Mesendoderm (in vitro differentiated cells): ENCODE data around the gene CDC42BPA.

Source experiments
- DNase-seq: peaks from one replicate; pipeline ENCODE4 v3.0.0; 2013
- H2AK5ac ChIP-seq: 2 replicates; pipeline ENCODE4 v1.6.1; 2013; ENCODE audit warnings: low read length, inconsistent platforms
- H2BK120ac ChIP-seq: 2 replicates; pipeline ENCODE4 v1.6.1; 2013; ENCODE audit warnings: low read depth, mild to moderate bottlenecking, low read length, moderate library complexity, mixed read lengths
- H2BK15ac ChIP-seq: replicated peaks from 2 replicates; pipeline ENCODE4 v1.6.1; 2013; ENCODE audit warnings: low read depth, mild to moderate bottlenecking, moderate library complexity
- H2BK5ac ChIP-seq: 2 replicates; pipeline ENCODE4 v1.6.1; 2013; ENCODE audit warnings: low read length, inconsistent platforms
- H3K18ac ChIP-seq: 2 replicates; pipeline ENCODE4 v1.6.1; 2013; ENCODE audit warnings: mild to moderate bottlenecking, low read length, mixed read lengths
- H3K23ac ChIP-seq: one replicate; pipeline ENCODE4 v1.6.1; 2013; ENCODE audit warnings: low read length
- H3K27ac ChIP-seq: 2 replicates; pipeline ENCODE4 v1.5.1; 2013; ENCODE audit warnings: low read depth, mild to moderate bottlenecking, inconsistent platforms, low read length, moderate library complexity
- H3K27me3 ChIP-seq: 2 replicates; pipeline ENCODE4 v1.6.1; 2013; ENCODE audit warnings: low read length, control low read depth, mild to moderate bottlenecking, inconsistent platforms; ENCODE audit not compliant: insufficient read depth, poor library complexity
- H3K36me3 ChIP-seq: 2 replicates; pipeline ENCODE4 v1.6.1; 2013; ENCODE audit warnings: low read length, inconsistent platforms; ENCODE audit not compliant: control insufficient read depth, insufficient read depth
- H3K4ac ChIP-seq: one replicate; pipeline ENCODE4 v1.6.1; 2013; ENCODE audit warnings: low read depth, mild to moderate bottlenecking, low read length, moderate library complexity
- H3K4me1 ChIP-seq: 2 replicates; pipeline ENCODE4 v1.6.1; 2013; ENCODE audit warnings: low read depth, low read length, inconsistent platforms; ENCODE audit not compliant: control insufficient read depth
- H3K4me2 ChIP-seq: 2 replicates; pipeline ENCODE4 v1.6.1; 2013; ENCODE audit warnings: low read length
- H3K4me3 ChIP-seq: 2 replicates; pipeline ENCODE4 v1.5.1; 2013; ENCODE audit warnings: mild to moderate bottlenecking, low read length
- H3K56ac ChIP-seq: one replicate; pipeline ENCODE4 v1.6.1; 2013; ENCODE audit warnings: low read length
- H3K79me1 ChIP-seq: 2 replicates; pipeline ENCODE4 v1.6.1; 2013; ENCODE audit warnings: low read length, inconsistent platforms
- H3K79me2 ChIP-seq: 2 replicates; pipeline ENCODE4 v1.6.1; 2013; ENCODE audit warnings: mild to moderate bottlenecking, low read length; ENCODE audit not compliant: control insufficient read depth, insufficient read depth
- H3K9ac ChIP-seq: 2 replicates; pipeline ENCODE4 v1.6.1; 2013; ENCODE audit warnings: low read length, inconsistent platforms
- H4K5ac ChIP-seq: one replicate; pipeline ENCODE4 v1.6.1; 2013; ENCODE audit warnings: low read length
- H4K8ac ChIP-seq: one replicate; pipeline ENCODE4 v1.6.1; 2013; ENCODE audit warnings: low read depth, mild to moderate bottlenecking, control low read depth, low read length, moderate library complexity
- WGBS: extraction: QIAGEN DNeasy Blood & Tissue Kit; methylation state at CpG from one replicate; pipeline ENCODE4 v1.1.7; 2013; ENCODE audit warnings: low lambda C conversion rate, missing lambda C conversion rate; ENCODE audit not compliant: insufficient coverage; ENCODE audit errors: extremely low coverage; 5-methylcytosine and 5-hydroxymethylcytosine counted together

CDC42BPA gene

GRCh38 chr1:226985839-226986463, 332.3 kb downstream of the CDC42BPA start:
- Histone ChIP-seq H2AK5ac (no peak overlapping the region), H3K79me1 (no peaks in the 10 kb centered on the region), H4K5ac (no peak overlapping the region), H2BK5ac (no peak overlapping the region), H3K4me2 (no peak overlapping the region), H2BK120ac (no peak overlapping the region), H4K8ac (no peak overlapping the region), H3K36me3 (no peaks in the 10 kb centered on the region), H3K56ac (no peak overlapping the region), H3K18ac (no peak overlapping the region), H3K4me1 (no peaks in the 10 kb centered on the region), H2BK15ac (no peak overlapping the region), H3K27me3 (no peaks in the 10 kb centered on the region), H3K4me3 (no peak overlapping the region), H3K27ac (no peak overlapping the region), H3K4ac (no peak overlapping the region), H3K79me2 (no peaks in the 10 kb centered on the region), H3K9ac (no peak overlapping the region), H3K23ac (no peak overlapping the region)
- no peak for DNase-seq
- no CpG with 5 or more reads among the region's 25 CpGs for WGBS

- Histone ChIP-seq H3K36me3 (no peaks in the 10 kb centered on the region), H4K8ac (no peak overlapping the region), H2BK5ac (no peak overlapping the region), H3K9ac (no peak overlapping the region), H3K4ac (no peak overlapping the region), H2AK5ac (no peak overlapping the region), H3K79me1 (no peaks in the 10 kb centered on the region), H2BK120ac (no peak overlapping the region), H3K4me3 (no peak overlapping the region), H3K18ac (no peak overlapping the region), H2BK15ac (no peak overlapping the region), H4K5ac (no peak overlapping the region), H3K27ac (no peak overlapping the region), H3K4me2 (no peak overlapping the region), H3K56ac (no peak overlapping the region), H3K4me1 (no peaks in the 10 kb centered on the region), H3K27me3 (no peaks in the 10 kb centered on the region), H3K23ac (no peak overlapping the region), H3K79me2 (no peaks in the 10 kb centered on the region)
- no peak for DNase-seq
- no CpG with 5 or more reads among the region's 20 CpGs for WGBS
Observed at GRCh38 chr1:226985239-226985838, 333.0 kb downstream of the CDC42BPA start.

GRCh38 chr1:226984521-226985238, 333.6 kb downstream of the CDC42BPA start:
- Histone ChIP-seq H4K8ac (no peak overlapping the region), H4K5ac (no peak overlapping the region), H3K4me2 (no peak overlapping the region), H3K79me1 (no peaks in the 10 kb centered on the region), H2BK120ac (no peak overlapping the region), H3K27me3 (no peaks in the 10 kb centered on the region), H2BK15ac (no peak overlapping the region), H2AK5ac (no peak overlapping the region), H3K18ac (no peak overlapping the region), H2BK5ac (no peak overlapping the region), H3K27ac (no peak overlapping the region), H3K9ac (no peak overlapping the region), H3K36me3 (no peaks in the 10 kb centered on the region), H3K79me2 (no peaks in the 10 kb centered on the region), H3K23ac (no peak overlapping the region), H3K4ac (no peak overlapping the region), H3K56ac (no peak overlapping the region), H3K4me3 (no peak overlapping the region), H3K4me1 (no peaks in the 10 kb centered on the region)
- WGBS, result no CpG with 5 or more reads among the region's 18 CpGs
- no peak for DNase-seq

GRCh38 chr1:226983992-226984364, 334.3 kb downstream of the CDC42BPA start:
- H2BK5ac ChIP-seq, result no peak overlapping the region
- no peak overlapping the region for H2BK15ac ChIP-seq
- no peak overlapping the region for H3K9ac ChIP-seq
- H3K4ac ChIP-seq, result no peak overlapping the region
- H4K5ac ChIP-seq, result no peak overlapping the region
- no peak for DNase-seq
- no peaks in the 10 kb centered on the region for H3K79me2 ChIP-seq
- no peak overlapping the region for H3K27ac ChIP-seq
- no peak overlapping the region for H2AK5ac ChIP-seq
- no peak overlapping the region for H4K8ac ChIP-seq
- H3K4me1 ChIP-seq, result peaks cover 1% of the 10 kb centered on the region
- no peak overlapping the region for H3K23ac ChIP-seq
- no peak overlapping the region for H3K18ac ChIP-seq
- no peak overlapping the region for H3K4me3 ChIP-seq
- H2BK120ac ChIP-seq, result no peak overlapping the region
- no peaks in the 10 kb centered on the region for H3K36me3 ChIP-seq
- no peaks in the 10 kb centered on the region for H3K27me3 ChIP-seq
- WGBS, result no CpG with 5 or more reads among the region's 5 CpGs
- no peak overlapping the region for H3K4me2 ChIP-seq
- no peaks in the 10 kb centered on the region for H3K79me1 ChIP-seq
- no peak overlapping the region for H3K56ac ChIP-seq

- H2AK5ac ChIP-seq, result no peak overlapping the region
- no peak overlapping the region for H4K8ac ChIP-seq
- no peak overlapping the region for H2BK5ac ChIP-seq
- H2BK15ac ChIP-seq, result no peak overlapping the region
- H3K4ac ChIP-seq, result no peak overlapping the region
- no peak overlapping the region for H3K18ac ChIP-seq
- peaks cover 2% of the 10 kb centered on the region for H3K4me1 ChIP-seq
- no peak overlapping the region for H3K4me2 ChIP-seq
- no peak overlapping the region for H2BK120ac ChIP-seq
- no peak overlapping the region for H4K5ac ChIP-seq
- no peaks in the 10 kb centered on the region for H3K79me1 ChIP-seq
- WGBS, result no CpG with 5 or more reads among the region's 18 CpGs
- DNase-seq, result no peak
- H3K56ac ChIP-seq, result no peak overlapping the region
- no peak overlapping the region for H3K27ac ChIP-seq
- H3K23ac ChIP-seq, result no peak overlapping the region
- H3K36me3 ChIP-seq, result no peaks in the 10 kb centered on the region
- H3K4me3 ChIP-seq, result no peak overlapping the region
- no peaks in the 10 kb centered on the region for H3K27me3 ChIP-seq
- no peaks in the 10 kb centered on the region for H3K79me2 ChIP-seq
- no peak overlapping the region for H3K9ac ChIP-seq
Observed at GRCh38 chr1:226983247-226983991, 334.9 kb downstream of the CDC42BPA start.
